ENCODE data around the gene ADNP. TPM values are rescaled to one million over a fixed set of nuclear protein-coding genes. Genes with fewer than 3 reads are reported as not detected.

The ADNP gene
- total and polyA plus RNA-seq, 2 experiments from 2014 or later, result 13.1 to 43.7 TPM

GRCh38 chr20:50862546-50862945 is 68.7 kb downstream of the ADNP start:
- Histone ChIP-seq H3K9me2 (replicated peaks; ENCODE audit: insufficient read depth) (no peaks in the 10 kb centered on the region), H3K4me1 (ENCODE audit: insufficient read depth) (no peaks in the 10 kb centered on the region), H3K9me3 (ENCODE audit: low read depth) (no peaks in the 10 kb centered on the region), H3K27ac (no peak overlapping the region), H3K79me2 (no peaks in the 10 kb centered on the region), H4K20me1 (ENCODE audit: insufficient read depth, poor library complexity, severe bottlenecking) (no peaks in the 10 kb centered on the region), H3K4me3 (no peak overlapping the region), H2AFZ (no peak overlapping the region), H3K36me3 (replicated peaks; ENCODE audit: insufficient read depth, low read depth) (no peaks in the 10 kb centered on the region), H3K4me2 (no peak overlapping the region), H3K27me3 (no peaks in the 10 kb centered on the region)
- no peak for TF ChIP-seq EZH2phosphoT487 (IDR thresholded peaks at IDR 0.05; ENCODE audit: low read depth, severe bottlenecking, unreplicated experiment)
- no peak for TF ChIP-seq CTCF (IDR thresholded peaks at IDR 0.05; ENCODE audit: poor library complexity)
- TF ChIP-seq EZH2 (IDR thresholded peaks at IDR 0.05; ENCODE audit: borderline replicate concordance), result no peak
- no peak for DNase-seq (ENCODE audit: low spot score)
- WGBS (ENCODE audit: low lambda C conversion rate, missing lambda C conversion rate), result 61% methylated on average over 3 of the region's 3 CpGs

- no peaks in the 10 kb centered on the region for H3K79me2 ChIP-seq
- no peaks in the 10 kb centered on the region for H3K36me3 ChIP-seq (replicated peaks; ENCODE audit: insufficient read depth, low read depth)
- no peak for DNase-seq (ENCODE audit: low spot score)
- H2AFZ ChIP-seq, result no peak overlapping the region
- H3K4me2 ChIP-seq, result no peak overlapping the region
- no peaks in the 10 kb centered on the region for H3K9me3 ChIP-seq (ENCODE audit: low read depth)
- no peak for TF ChIP-seq CTCF (IDR thresholded peaks at IDR 0.05; ENCODE audit: poor library complexity)
- 82% methylated on average over 12 of the region's 12 CpGs for WGBS (ENCODE audit: low lambda C conversion rate, missing lambda C conversion rate)
- H3K4me1 ChIP-seq (ENCODE audit: insufficient read depth), result peaks cover 6% of the 10 kb centered on the region
- H3K27ac ChIP-seq, result no peak overlapping the region
- no peaks in the 10 kb centered on the region for H3K9me2 ChIP-seq (replicated peaks; ENCODE audit: insufficient read depth)
- no peaks in the 10 kb centered on the region for H3K27me3 ChIP-seq
- H4K20me1 ChIP-seq (ENCODE audit: insufficient read depth, poor library complexity, severe bottlenecking), result no peaks in the 10 kb centered on the region
- no peak overlapping the region for H3K4me3 ChIP-seq
Measured at GRCh38 chr20:50861012-50861411, 70.2 kb downstream of the ADNP start.

GRCh38 chr20:50859161-50859560 is 72.1 kb downstream of the ADNP start:
- no peak overlapping the region for H2AFZ ChIP-seq

GRCh38 chr20:50858525-50858924 is 72.7 kb downstream of the ADNP start:
- no peaks in the 10 kb centered on the region for H3K27me3 ChIP-seq
- DNase-seq (ENCODE audit: low spot score), result no peak

More at GRCh38 chr20:50859161-50859560, 72.1 kb downstream of the ADNP start:
- H3K4me3 ChIP-seq, result no peak overlapping the region
- no peak overlapping the region for H3K4me2 ChIP-seq
- H3K27ac ChIP-seq, result no peak overlapping the region
- no peaks in the 10 kb centered on the region for H3K27me3 ChIP-seq
- peaks cover 12% of the 10 kb centered on the region for H3K4me1 ChIP-seq (ENCODE audit: insufficient read depth)
- TF ChIP-seq EZH2phosphoT487 (IDR thresholded peaks at IDR 0.05; ENCODE audit: low read depth, severe bottlenecking, unreplicated experiment) (no peak), EZH2 (IDR thresholded peaks at IDR 0.05; ENCODE audit: borderline replicate concordance) (no peak)
- 94% methylated on average over 10 of the region's 10 CpGs for WGBS (ENCODE audit: low lambda C conversion rate, missing lambda C conversion rate)
- H3K9me3 ChIP-seq (ENCODE audit: low read depth), result no peaks in the 10 kb centered on the region
- H3K79me2 ChIP-seq, result no peaks in the 10 kb centered on the region
- no peak for DNase-seq (ENCODE audit: low spot score)
- no peaks in the 10 kb centered on the region for H3K36me3 ChIP-seq (replicated peaks; ENCODE audit: insufficient read depth, low read depth)
- no peaks in the 10 kb centered on the region for H3K9me2 ChIP-seq (replicated peaks; ENCODE audit: insufficient read depth)
- H4K20me1 ChIP-seq (ENCODE audit: insufficient read depth, poor library complexity, severe bottlenecking), result no peaks in the 10 kb centered on the region

More at GRCh38 chr20:50858525-50858924, 72.7 kb downstream of the ADNP start:
- Histone ChIP-seq H3K9me3 (ENCODE audit: low read depth) (no peaks in the 10 kb centered on the region), H3K4me2 (no peak overlapping the region), H3K4me1 (ENCODE audit: insufficient read depth) (peaks cover 12% of the 10 kb centered on the region), H3K9me2 (replicated peaks; ENCODE audit: insufficient read depth) (no peaks in the 10 kb centered on the region), H4K20me1 (ENCODE audit: insufficient read depth, poor library complexity, severe bottlenecking) (no peaks in the 10 kb centered on the region), H3K36me3 (replicated peaks; ENCODE audit: insufficient read depth, low read depth) (no peaks in the 10 kb centered on the region), H3K79me2 (no peaks in the 10 kb centered on the region), H3K27ac (no peak overlapping the region), H3K4me3 (no peak overlapping the region), H2AFZ (no peak overlapping the region)
- WGBS (ENCODE audit: low lambda C conversion rate, missing lambda C conversion rate), result 93% methylated on average over 5 of the region's 5 CpGs
- no peak for TF ChIP-seq CTCF (IDR thresholded peaks at IDR 0.05; ENCODE audit: poor library complexity)
- no peak for TF ChIP-seq EZH2phosphoT487 (IDR thresholded peaks at IDR 0.05; ENCODE audit: low read depth, severe bottlenecking, unreplicated experiment)
- no peak for TF ChIP-seq EZH2 (IDR thresholded peaks at IDR 0.05; ENCODE audit: borderline replicate concordance)
